Neuron (in vitro differentiated cells): ENCODE data around the gene CAB39L.

Experiments
- H2AFZ ChIP-seq: one replicate; pipeline ENCODE4 v1.6.1; 2013; ENCODE audit warnings: low read depth, mild to moderate bottlenecking, inconsistent platforms, low read length, moderate library complexity
- H3K27me3 ChIP-seq: one replicate; pipeline ENCODE4 v1.6.1; 2013; ENCODE audit warnings: low read length; ENCODE audit not compliant: insufficient read depth
- H3K36me3 ChIP-seq: one replicate; pipeline ENCODE4 v1.6.1; 2013; ENCODE audit warnings: low read length; ENCODE audit not compliant: insufficient read depth
- H3K4me1 ChIP-seq: one replicate; pipeline ENCODE4 v1.6.1; 2013; ENCODE audit warnings: low read length; ENCODE audit not compliant: insufficient read depth
- H3K4me3 ChIP-seq: 2 replicates; pipeline ENCODE4 v1.5.1; 2013; ENCODE audit warnings: mild to moderate bottlenecking, low read length, moderate library complexity
- H3K9me3 ChIP-seq: one replicate; pipeline ENCODE4 v1.6.1; 2013; ENCODE audit warnings: low read length

The CAB39L gene

DNA sequence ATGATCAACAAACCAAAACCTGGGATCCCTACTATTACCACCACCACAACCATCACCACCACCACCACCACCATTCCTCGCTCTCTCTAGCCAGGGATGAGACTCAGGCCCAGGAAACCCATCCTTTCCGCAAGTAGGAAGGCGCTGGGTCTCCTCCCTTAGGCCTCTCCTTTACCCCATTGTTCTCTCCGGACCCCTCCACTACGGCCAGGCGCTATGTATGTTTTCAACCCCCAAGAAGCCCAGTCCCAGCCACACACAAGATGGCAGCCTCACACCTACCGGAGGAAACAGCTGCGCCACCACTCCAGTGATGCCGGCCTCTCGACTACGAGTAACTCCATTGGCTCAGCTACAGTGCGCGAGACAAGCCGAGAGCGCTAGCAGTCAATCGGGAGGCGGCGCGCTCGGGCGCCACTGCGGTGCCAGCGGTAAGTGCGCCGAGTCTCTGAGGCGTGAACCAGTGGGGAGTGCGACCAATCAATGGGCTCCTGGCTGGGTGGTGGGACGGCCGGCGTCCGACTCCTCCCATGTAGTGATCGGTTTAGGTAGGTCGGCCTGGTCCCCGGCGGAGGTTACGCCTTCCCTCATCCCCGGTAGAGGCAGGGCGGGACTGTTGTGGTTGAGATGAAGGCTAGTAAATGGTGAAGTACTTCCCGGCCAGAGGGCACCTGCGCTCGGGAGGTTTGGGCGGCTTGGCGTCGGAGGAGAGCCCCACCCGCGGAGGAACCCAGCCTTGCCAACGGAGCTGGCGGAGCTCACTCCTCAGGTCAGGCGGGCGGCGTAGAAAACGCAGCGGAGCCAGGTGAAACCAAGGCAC, at the start of gene CAB39L, which contains the start of gene SETDB2:
Gene CAB39L (minus strand): TSS at position 361 of the 820 bp plus-strand sequence. CDS start 61,154 bp downstream, outside the sequence.
Gene SETDB2 (plus strand): TSS at position 571 of the 820 bp plus-strand sequence. CDS start 7,620 bp downstream, outside the sequence.
- Histone ChIP-seq H2AFZ (peak within 1 kb of the TSS; percentile 79), H3K27me3 (no peaks in the 10 kb centered on the region), H3K36me3 (no peaks in the 10 kb centered on the region), H3K4me1 (peaks cover 10% of the 10 kb centered on the region), H3K4me3 (peak within 1 kb of the TSS; percentile 77), H3K9me3 (no peaks in the 10 kb centered on the region)

DNA sequence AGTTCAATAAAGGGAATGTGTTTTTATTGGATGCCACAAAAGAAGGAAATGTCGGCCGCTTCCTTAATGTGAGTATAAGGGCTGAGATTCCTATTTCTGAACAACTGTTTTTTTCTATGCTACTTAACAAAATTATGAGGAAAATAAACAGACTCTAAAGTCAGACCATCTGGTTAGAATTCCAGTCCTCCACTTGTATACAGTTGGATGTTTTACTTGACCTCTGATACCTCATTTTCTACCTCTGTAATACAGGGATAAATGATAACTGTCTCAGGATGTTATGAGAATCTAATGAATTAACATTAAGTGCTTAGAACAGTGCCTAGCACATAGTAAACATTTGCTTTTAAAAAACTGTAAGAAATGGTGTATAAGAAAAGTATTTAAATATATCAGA, 44.7 kb upstream of the CAB39L start:
- Histone ChIP-seq H3K9me3 (no peaks in the 10 kb centered on the region), H3K36me3 (peaks cover 6% of the 10 kb centered on the region), H3K4me1 (no peaks in the 10 kb centered on the region), H3K4me3 (no peak overlapping the region), H3K27me3 (no peaks in the 10 kb centered on the region), H2AFZ (no peak overlapping the region)

GRCh38 chr13:49481788-49482187, 37.9 kb upstream of the CAB39L start:
- H3K27me3 ChIP-seq, result no peaks in the 10 kb centered on the region
- H3K9me3 ChIP-seq, result no peaks in the 10 kb centered on the region
- H2AFZ ChIP-seq, result no peak overlapping the region
- no peak overlapping the region for H3K4me3 ChIP-seq
- H3K4me1 ChIP-seq, result no peaks in the 10 kb centered on the region
- H3K36me3 ChIP-seq, result peaks cover 34% of the 10 kb centered on the region

- Histone ChIP-seq H2AFZ (no peak overlapping the region), H3K27me3 (no peaks in the 10 kb centered on the region), H3K4me3 (no peak overlapping the region), H3K36me3 (peaks cover 38% of the 10 kb centered on the region), H3K9me3 (no peaks in the 10 kb centered on the region), H3K4me1 (no peaks in the 10 kb centered on the region)
Measured at GRCh38 chr13:49476529-49476928, 32.7 kb upstream of the CAB39L start.

GRCh38 chr13:49472186-49472585, 28.3 kb upstream of the CAB39L start:
- no peaks in the 10 kb centered on the region for H3K9me3 ChIP-seq
- no peaks in the 10 kb centered on the region for H3K27me3 ChIP-seq
- H3K4me1 ChIP-seq, result no peaks in the 10 kb centered on the region
- H2AFZ ChIP-seq, result no peak overlapping the region
- H3K36me3 ChIP-seq, result peaks cover 18% of the 10 kb centered on the region
- no peak overlapping the region for H3K4me3 ChIP-seq

GRCh38 chr13:49466292-49466838, 22.5 kb upstream of the CAB39L start:
- Histone ChIP-seq H3K27me3 (no peaks in the 10 kb centered on the region), H3K9me3 (peaks cover 12% of the 10 kb centered on the region), H3K36me3 (peaks cover 20% of the 10 kb centered on the region)

GRCh38 chr13:49464621-49465325, 20.9 kb upstream of the CAB39L start:
- no peak overlapping the region for H3K4me3 ChIP-seq
- peaks cover 12% of the 10 kb centered on the region for H3K9me3 ChIP-seq
- no peaks in the 10 kb centered on the region for H3K27me3 ChIP-seq
- H3K36me3 ChIP-seq, result peaks cover 22% of the 10 kb centered on the region
- no peaks in the 10 kb centered on the region for H3K4me1 ChIP-seq
- no peak overlapping the region for H2AFZ ChIP-seq

More at GRCh38 chr13:49466292-49466838, 22.5 kb upstream of the CAB39L start:
- no peak overlapping the region for H3K4me3 ChIP-seq
- no peaks in the 10 kb centered on the region for H3K4me1 ChIP-seq
- no peak overlapping the region for H2AFZ ChIP-seq

- Histone ChIP-seq H3K36me3 (peaks cover 22% of the 10 kb centered on the region), H3K27me3 (no peaks in the 10 kb centered on the region), H3K4me1 (no peaks in the 10 kb centered on the region), H2AFZ (no peak overlapping the region), H3K9me3 (peaks cover 12% of the 10 kb centered on the region), H3K4me3 (no peak overlapping the region)
Measured at GRCh38 chr13:49464085-49464484, 20.2 kb upstream of the CAB39L start.

- Histone ChIP-seq H3K4me3 (no peak overlapping the region), H2AFZ (no peak overlapping the region), H3K27me3 (no peaks in the 10 kb centered on the region), H3K4me1 (no peaks in the 10 kb centered on the region), H3K36me3 (peaks cover 20% of the 10 kb centered on the region), H3K9me3 (peaks cover 12% of the 10 kb centered on the region)
Measured at GRCh38 chr13:49459580-49459979, 15.7 kb upstream of the CAB39L start.

DNA sequence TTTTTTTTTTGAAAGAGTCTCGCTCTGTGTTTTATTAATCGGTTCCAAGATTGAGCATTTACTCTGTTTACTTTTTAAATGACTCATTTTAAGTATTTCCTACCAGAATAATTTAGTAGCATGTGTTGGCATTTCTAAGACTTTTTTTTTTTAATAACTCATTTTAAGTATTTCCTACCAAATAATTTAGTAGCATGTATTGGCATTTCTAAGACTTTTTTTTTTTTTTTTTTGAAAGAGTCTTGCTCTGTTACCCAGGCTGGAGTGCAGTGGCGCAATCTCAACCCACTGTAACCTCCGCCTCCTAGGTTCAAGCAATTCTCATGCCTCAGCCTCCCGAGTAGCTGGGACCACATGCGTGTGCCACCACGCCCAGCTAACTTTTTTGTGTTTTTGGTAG, 13.4 kb upstream of the CAB39L start:
- no peak overlapping the region for H3K4me3 ChIP-seq

GRCh38 chr13:49456156-49456555, 12.3 kb upstream of the CAB39L start:
- H3K9me3 ChIP-seq, result no peaks in the 10 kb centered on the region
- no peaks in the 10 kb centered on the region for H3K4me1 ChIP-seq
- no peak overlapping the region for H3K4me3 ChIP-seq
- no peak overlapping the region for H2AFZ ChIP-seq
- no peaks in the 10 kb centered on the region for H3K27me3 ChIP-seq
- H3K36me3 ChIP-seq, result no peaks in the 10 kb centered on the region

More for the DNA sequence above, 13.4 kb upstream of the CAB39L start:
- Histone ChIP-seq H3K36me3 (peaks cover 8% of the 10 kb centered on the region), H3K27me3 (no peaks in the 10 kb centered on the region), H2AFZ (no peak overlapping the region), H3K9me3 (no peaks in the 10 kb centered on the region), H3K4me1 (no peaks in the 10 kb centered on the region)

- no peaks in the 10 kb centered on the region for H3K36me3 ChIP-seq
- H3K4me3 ChIP-seq, result no peak overlapping the region
- H3K4me1 ChIP-seq, result no peaks in the 10 kb centered on the region
- no peaks in the 10 kb centered on the region for H3K27me3 ChIP-seq
- H2AFZ ChIP-seq, result no peak overlapping the region
- no peaks in the 10 kb centered on the region for H3K9me3 ChIP-seq
Measured at GRCh38 chr13:49455007-49455398, 11.1 kb upstream of the CAB39L start.

- Histone ChIP-seq H3K27me3 (no peaks in the 10 kb centered on the region), H3K4me3 (no peak overlapping the region), H3K9me3 (no peaks in the 10 kb centered on the region), H3K4me1 (no peaks in the 10 kb centered on the region), H3K36me3 (no peaks in the 10 kb centered on the region), H2AFZ (no peak overlapping the region)
Measured at GRCh38 chr13:49454388-49455006, 10.6 kb upstream of the CAB39L start.
